22Rv1 (cell line): ENCODE data around the gene ADRA1B.

ENCODE experiments used
- CTCF ChIP-seq: fragments of 450-650 bp; IDR thresholded peaks from 2 replicates; pipeline ENCODE4 v1.5.1; 2017; ENCODE audit warnings: mild to moderate bottlenecking
- ZFX ChIP-seq: fragments of 450-650 bp; IDR thresholded peaks from 2 replicates; pipeline ENCODE4 v1.6.1; 2017; ENCODE audit warnings: antibody characterized with exemption, borderline replicate concordance

DNA sequence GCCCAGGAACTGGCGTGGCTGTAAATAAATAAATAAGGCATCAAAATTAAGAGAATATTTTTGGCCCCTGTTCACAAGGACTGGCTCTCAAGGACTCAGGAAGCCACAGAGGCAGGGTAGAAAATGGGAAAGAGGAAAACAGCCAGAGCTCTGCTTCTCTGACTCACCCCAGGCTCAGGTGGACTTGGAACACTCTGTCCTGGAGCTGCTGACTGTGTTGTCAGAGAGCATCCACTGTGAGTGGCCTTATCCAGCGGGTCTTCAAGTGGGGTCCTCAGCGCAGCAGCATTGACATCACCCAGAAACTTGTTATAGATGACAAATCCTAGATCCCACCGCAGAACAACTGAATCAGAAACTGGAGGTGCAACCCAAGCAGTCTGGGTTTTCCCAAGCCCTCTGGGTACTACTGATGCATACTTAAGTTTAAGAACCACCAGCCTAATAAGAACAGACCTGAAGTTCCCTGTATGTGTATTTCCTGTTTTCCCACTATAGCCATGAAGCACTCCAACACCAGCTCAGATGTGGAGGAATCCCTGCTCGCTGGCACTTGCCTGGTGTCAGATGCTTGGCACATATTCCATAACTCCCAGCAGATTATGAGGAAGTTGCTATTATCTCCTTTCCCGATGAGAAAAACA is 20.5 kb downstream of the ADRA1B start:
- TF ChIP-seq CTCF (no peak), ZFX (no peak)
